Nephron progenitor cell (in vitro differentiated cells): ENCODE results near the gene ETNK1.
"Not testable (repeated sequence)": the region's sequence is repeated elsewhere in the genome, so short reads cannot be mapped to it uniquely, and the experiment has no call there.

Source experiments
- DNase-seq: peaks from one replicate; pipeline ENCODE4 v3.0.0; 2021
- H3K27ac Mint-ChIP-seq: 2 replicates; pipeline ENCODE4 v1.8.0; 2021; ENCODE audit warnings: mild to moderate bottlenecking, moderate library complexity, mixed read lengths
- H3K27me3 Mint-ChIP-seq: 2 replicates; pipeline ENCODE4 v1.8.0; 2021; ENCODE audit warnings: mild to moderate bottlenecking, low read depth, mixed read lengths; ENCODE audit not compliant: poor library complexity
- H3K36me3 Mint-ChIP-seq: 2 replicates; pipeline ENCODE4 v1.8.0; 2021; ENCODE audit warnings: low read depth, mixed read lengths
- H3K4me1 Mint-ChIP-seq: 2 replicates; pipeline ENCODE4 v1.8.0; 2021; ENCODE audit warnings: mixed read lengths
- H3K4me3 Mint-ChIP-seq: 2 replicates; pipeline ENCODE4 v1.8.0; 2021; ENCODE audit warnings: mild to moderate bottlenecking, moderate library complexity, mixed read lengths
- H3K9me3 Mint-ChIP-seq: 2 replicates; pipeline ENCODE4 v1.8.0; 2021; ENCODE audit warnings: mild to moderate bottlenecking, moderate library complexity, mixed read lengths
- TF ChIP-seq, protein P1 (sequence below): fragments of 200-600 bp; sonication (generic); IDR thresholded peaks from 2 replicates; pipeline ENCODE4 v1.5.0; 2021; ENCODE audit warnings: antibody characterized with exemption

ETNK1 gene

DNA sequence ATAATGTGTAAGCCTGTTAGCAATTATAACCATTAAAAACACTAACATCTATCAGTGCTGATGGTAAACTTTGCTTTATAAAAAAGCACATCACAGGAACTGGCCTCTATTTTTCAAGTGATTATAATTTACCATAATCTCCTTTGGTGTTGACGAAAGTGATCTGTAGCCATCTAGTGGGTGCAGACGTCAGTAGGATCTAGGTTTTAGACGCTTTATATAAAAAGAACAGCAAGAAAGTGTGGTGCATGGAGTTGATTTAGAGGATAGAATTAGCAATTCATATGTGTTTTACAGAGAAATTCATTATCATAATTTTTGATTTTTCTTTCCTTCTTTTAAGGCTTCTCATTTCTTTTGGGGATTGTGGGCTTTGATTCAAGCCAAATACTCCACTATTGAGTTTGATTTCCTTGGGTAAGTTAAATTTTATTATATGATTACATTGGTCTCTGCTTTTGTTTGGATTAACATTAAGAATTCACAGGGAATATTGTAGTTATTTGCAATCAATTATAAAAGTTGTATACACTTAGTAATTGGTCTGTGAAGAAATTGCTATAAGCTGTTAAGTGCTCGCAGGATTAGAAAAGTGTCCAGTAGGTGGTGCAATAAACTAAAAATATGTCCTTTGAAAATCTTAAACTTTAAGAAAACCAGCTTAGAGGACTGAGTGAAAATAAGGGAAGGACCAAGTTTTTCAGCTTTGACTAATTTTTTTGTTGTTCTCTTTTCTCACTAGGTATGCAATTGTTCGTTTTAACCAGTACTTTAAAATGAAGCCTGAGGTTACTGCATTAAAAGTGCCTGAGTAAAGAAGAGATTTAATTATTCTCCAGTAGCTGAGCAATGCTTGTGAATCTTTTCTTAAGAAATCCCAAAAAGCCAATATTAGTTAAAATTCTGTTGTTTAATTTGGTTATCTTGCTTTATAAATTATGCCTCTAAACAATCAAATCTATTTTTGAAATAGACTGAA, 59.5 kb downstream of the ETNK1 start:
- TF ChIP-seq, protein P1, sequence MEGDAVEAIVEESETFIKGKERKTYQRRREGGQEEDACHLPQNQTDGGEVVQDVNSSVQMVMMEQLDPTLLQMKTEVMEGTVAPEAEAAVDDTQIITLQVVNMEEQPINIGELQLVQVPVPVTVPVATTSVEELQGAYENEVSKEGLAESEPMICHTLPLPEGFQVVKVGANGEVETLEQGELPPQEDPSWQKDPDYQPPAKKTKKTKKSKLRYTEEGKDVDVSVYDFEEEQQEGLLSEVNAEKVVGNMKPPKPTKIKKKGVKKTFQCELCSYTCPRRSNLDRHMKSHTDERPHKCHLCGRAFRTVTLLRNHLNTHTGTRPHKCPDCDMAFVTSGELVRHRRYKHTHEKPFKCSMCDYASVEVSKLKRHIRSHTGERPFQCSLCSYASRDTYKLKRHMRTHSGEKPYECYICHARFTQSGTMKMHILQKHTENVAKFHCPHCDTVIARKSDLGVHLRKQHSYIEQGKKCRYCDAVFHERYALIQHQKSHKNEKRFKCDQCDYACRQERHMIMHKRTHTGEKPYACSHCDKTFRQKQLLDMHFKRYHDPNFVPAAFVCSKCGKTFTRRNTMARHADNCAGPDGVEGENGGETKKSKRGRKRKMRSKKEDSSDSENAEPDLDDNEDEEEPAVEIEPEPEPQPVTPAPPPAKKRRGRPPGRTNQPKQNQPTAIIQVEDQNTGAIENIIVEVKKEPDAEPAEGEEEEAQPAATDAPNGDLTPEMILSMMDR, result peak; percentile 61
- no peak for DNase-seq
- peaks cover 33% of the 10 kb centered on the region for H3K36me3 Mint-ChIP-seq
- no peaks in the 10 kb centered on the region for H3K27me3 Mint-ChIP-seq
- H3K4me1 Mint-ChIP-seq, result no peaks in the 10 kb centered on the region
- H3K9me3 Mint-ChIP-seq, result no peaks in the 10 kb centered on the region
- H3K4me3 Mint-ChIP-seq, result no peak overlapping the region
- peak overlapping the region; percentile 53 for H3K27ac Mint-ChIP-seq

DNA sequence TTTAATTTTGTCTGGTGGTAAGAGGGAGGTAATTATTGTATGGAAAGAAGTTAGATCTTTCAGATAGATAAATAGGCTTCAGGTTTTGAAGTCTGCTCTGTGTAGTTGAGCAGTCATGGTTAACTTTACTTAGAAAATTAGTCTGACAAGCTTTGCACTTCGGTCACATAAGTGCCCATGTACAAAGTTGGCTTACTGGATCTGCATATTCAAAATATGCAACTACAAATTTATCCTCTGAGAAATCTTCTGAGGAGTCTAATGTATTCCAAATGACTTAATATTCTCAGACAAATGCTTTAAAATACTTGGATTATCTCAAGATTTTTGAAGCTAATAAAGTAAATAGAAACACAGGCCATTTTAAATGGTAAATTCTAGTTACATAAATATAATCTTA, 61.2 kb downstream of the ETNK1 start:
- TF ChIP-seq, protein P1, result no peak
- Mint-ChIP-seq H3K4me1 (no peaks in the 10 kb centered on the region), H3K27ac (no peak overlapping the region), H3K9me3 (no peaks in the 10 kb centered on the region), H3K27me3 (no peaks in the 10 kb centered on the region), H3K4me3 (no peak overlapping the region), H3K36me3 (peaks cover 23% of the 10 kb centered on the region)
- DNase-seq, result no peak

DNA sequence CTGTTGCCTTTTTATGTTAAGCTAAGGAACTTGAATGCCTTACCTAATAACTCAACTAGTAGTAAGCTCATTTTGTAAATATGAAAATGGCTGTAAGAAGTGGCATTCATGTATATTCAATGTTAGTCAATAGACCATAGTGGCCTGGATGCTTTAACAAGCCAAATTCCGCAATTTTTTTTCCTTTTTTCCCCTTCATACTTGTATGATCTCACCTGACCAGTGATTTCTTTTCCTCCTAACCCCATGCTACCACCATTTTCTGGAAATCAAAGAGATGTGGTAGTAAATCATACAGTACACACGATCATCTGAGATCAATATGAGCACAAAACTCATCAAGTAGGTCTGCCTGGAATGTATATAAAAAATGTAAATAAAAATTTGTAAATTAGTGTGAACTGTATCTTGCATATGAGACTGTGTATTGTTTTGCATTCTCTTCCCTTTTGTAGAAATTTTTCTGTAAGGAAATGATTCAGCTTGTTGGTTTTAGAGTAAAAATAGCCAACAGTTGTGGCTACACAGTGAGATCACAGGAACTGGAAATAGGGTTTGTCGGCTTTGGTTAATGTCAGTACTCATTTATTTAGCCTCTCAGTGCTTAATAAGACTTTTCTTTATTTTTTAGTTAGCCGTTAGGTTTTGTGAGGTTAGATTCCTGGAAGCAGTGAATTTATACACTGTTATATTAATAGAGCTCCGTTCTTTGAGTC, 62.5 kb downstream of the ETNK1 start:
- Mint-ChIP-seq H3K27me3 (no peaks in the 10 kb centered on the region), H3K4me1 (no peaks in the 10 kb centered on the region), H3K9me3 (peaks cover 6% of the 10 kb centered on the region), H3K4me3 (no peak overlapping the region), H3K36me3 (peaks cover 36% of the 10 kb centered on the region), H3K27ac (peak overlapping the region; percentile 22)
- TF ChIP-seq, protein P1, result no peak
- no peak for DNase-seq

DNA sequence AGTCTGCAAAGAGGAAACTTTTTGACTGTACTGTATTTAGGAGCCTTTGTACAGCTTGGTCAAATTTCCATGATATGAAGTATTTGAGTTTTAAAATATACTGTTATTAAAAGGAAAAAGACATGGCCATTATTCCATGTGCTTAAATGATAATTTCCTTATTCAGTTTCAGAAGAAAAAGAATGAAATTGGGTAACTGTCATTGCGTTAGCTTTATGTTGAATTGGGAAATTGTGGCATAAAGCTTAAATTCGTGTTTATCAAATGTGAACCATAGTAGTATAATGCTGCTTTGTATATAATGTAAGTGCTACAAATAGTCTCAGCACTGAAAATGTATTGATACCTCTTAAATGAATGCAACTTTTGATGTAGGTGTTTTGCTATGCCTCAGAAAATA, 64.9 kb downstream of the ETNK1 start:
- H3K36me3 Mint-ChIP-seq, result peaks cover 43% of the 10 kb centered on the region
- H3K4me3 Mint-ChIP-seq, result no peak overlapping the region
- no peaks in the 10 kb centered on the region for H3K4me1 Mint-ChIP-seq
- H3K27ac Mint-ChIP-seq, result no peak overlapping the region
- H3K9me3 Mint-ChIP-seq, result peaks cover 24% of the 10 kb centered on the region
- TF ChIP-seq, protein P1, result no peak
- DNase-seq, result no peak
- H3K27me3 Mint-ChIP-seq, result no peaks in the 10 kb centered on the region

DNA sequence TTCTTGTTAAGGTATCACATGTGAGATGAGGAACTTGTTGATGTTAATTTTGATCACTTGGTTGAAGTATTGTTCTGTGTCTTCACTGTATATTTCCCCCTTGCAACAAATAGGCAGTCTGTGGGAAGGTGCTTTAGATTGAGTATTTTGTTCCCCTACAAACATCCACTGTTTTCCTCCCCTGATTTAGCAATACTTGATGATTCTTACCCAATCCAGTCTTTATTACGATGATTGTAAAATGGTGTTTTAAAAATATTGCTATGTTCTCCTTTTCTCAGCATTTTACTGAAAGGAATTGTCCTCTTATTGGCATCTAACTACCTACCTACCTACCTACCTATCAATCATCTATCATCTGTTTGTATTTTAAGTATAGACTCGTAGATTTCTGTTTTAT, 66.3 kb downstream of the ETNK1 start:
- Mint-ChIP-seq H3K36me3 (peaks cover 46% of the 10 kb centered on the region), H3K27me3 (no peaks in the 10 kb centered on the region), H3K9me3 (peaks cover 39% of the 10 kb centered on the region), H3K27ac (peak overlapping the region; percentile 56), H3K4me1 (no peaks in the 10 kb centered on the region), H3K4me3 (no peak overlapping the region)
- DNase-seq, result no peak
- TF ChIP-seq, protein P1, result no peak

DNA sequence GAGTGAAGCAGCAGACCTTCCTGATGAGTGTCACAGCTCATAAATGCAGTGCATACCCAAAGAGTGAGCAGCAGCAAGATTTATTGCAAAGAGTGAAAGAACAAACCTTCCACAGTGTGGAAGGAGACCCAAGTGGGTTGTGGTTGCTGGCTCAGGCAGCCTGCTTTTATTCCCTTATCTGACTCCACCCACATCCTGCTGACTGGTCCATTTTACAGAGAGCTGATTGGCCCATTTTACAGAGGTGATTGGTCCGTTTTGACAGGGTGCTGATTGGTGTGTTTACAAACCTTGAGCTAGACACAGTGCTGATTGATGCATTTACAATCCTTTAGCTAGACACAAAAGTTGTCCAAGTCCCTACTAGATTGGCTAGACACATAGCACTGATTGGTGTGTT, 67.5 kb downstream of the ETNK1 start:
- not testable (repeated sequence) for H3K4me3 Mint-ChIP-seq, H3K27me3 Mint-ChIP-seq, DNase-seq, H3K4me1 Mint-ChIP-seq
- Mint-ChIP-seq H3K36me3 (peaks cover 37% of the 10 kb centered on the region), H3K9me3 (peaks cover 39% of the 10 kb centered on the region), H3K27ac (peak overlapping the region; percentile 36)
